Parathyroid adenoma (tissue), 2 donors: Measurements from ENCODE around the gene EN2.

Experiments used
- H2AFZ ChIP-seq: fragments of 300-600 bp; sonication (generic); one replicate; pipeline ENCODE4 v1.7.0; 2017; ENCODE audit warnings: antibody characterized with exemption, mild to moderate bottlenecking
- H3K27ac ChIP-seq: fragments of 300-600 bp; sonication (generic); one replicate; pipeline ENCODE4 v1.7.0; 2017
- H3K27me3 ChIP-seq: fragments of 300-600 bp; sonication (generic); one replicate; pipeline ENCODE4 v1.7.0; 2017; ENCODE audit warnings: low read length; ENCODE audit not compliant: control insufficient read depth, insufficient read depth
- H3K36me3 ChIP-seq: fragments of 300-600 bp; sonication (generic); one replicate; pipeline ENCODE4 v1.7.0; 2017; ENCODE audit warnings: low read length; ENCODE audit not compliant: control insufficient read depth, insufficient read depth
- H3K4me1 ChIP-seq: fragments of 300-600 bp; sonication (generic); one replicate; pipeline ENCODE4 v1.7.0; 2017; ENCODE audit warnings: control low read depth
- H3K4me2 ChIP-seq: fragments of 300-600 bp; sonication (generic); one replicate; pipeline ENCODE4 v1.7.0; 2017; ENCODE audit warnings: low read length
- H3K4me3 ChIP-seq: fragments of 300-600 bp; sonication (generic); one replicate; pipeline ENCODE4 v1.7.0; 2017; ENCODE audit warnings: low read depth, low read length
- H3K79me2 ChIP-seq: fragments of 300-600 bp; sonication (generic); one replicate; pipeline ENCODE4 v1.7.0; 2017; ENCODE audit warnings: control low read depth
- H3K9ac ChIP-seq: fragments of 300-600 bp; sonication (generic); one replicate; pipeline ENCODE4 v1.7.0; 2017; ENCODE audit warnings: mild to moderate bottlenecking
- H3K9me3 ChIP-seq: fragments of 300-600 bp; sonication (generic); one replicate; pipeline ENCODE4 v1.7.0; 2017; ENCODE audit warnings: low read length; ENCODE audit not compliant: control insufficient read depth
- TF ChIP-seq, protein P1 (sequence below): fragments of 300-600 bp; sonication (generic); IDR thresholded peaks from one replicate; pipeline ENCODE4 v1.7.0; 2017; ENCODE audit warnings: antibody characterized with exemption, mild to moderate bottlenecking
- donor health status: primary hyperparathyroidism.

The EN2 gene

GRCh38 chr7:155452505-155453295 is 5.2 kb upstream of the EN2 start:
- H2AFZ ChIP-seq: no peak overlapping the region
- H3K9me3 ChIP-seq: no peaks in the 10 kb centered on the region
- H3K4me1 ChIP-seq: peaks cover 4% of the 10 kb centered on the region
- H3K4me3 ChIP-seq: no peak overlapping the region
- H3K4me2 ChIP-seq: no peak overlapping the region
- H3K9ac ChIP-seq: no peak overlapping the region
- H3K79me2 ChIP-seq: no peaks in the 10 kb centered on the region
- H3K27me3 ChIP-seq: peaks cover 28% of the 10 kb centered on the region
- TF ChIP-seq, protein P1, sequence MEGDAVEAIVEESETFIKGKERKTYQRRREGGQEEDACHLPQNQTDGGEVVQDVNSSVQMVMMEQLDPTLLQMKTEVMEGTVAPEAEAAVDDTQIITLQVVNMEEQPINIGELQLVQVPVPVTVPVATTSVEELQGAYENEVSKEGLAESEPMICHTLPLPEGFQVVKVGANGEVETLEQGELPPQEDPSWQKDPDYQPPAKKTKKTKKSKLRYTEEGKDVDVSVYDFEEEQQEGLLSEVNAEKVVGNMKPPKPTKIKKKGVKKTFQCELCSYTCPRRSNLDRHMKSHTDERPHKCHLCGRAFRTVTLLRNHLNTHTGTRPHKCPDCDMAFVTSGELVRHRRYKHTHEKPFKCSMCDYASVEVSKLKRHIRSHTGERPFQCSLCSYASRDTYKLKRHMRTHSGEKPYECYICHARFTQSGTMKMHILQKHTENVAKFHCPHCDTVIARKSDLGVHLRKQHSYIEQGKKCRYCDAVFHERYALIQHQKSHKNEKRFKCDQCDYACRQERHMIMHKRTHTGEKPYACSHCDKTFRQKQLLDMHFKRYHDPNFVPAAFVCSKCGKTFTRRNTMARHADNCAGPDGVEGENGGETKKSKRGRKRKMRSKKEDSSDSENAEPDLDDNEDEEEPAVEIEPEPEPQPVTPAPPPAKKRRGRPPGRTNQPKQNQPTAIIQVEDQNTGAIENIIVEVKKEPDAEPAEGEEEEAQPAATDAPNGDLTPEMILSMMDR: no peak
- H3K36me3 ChIP-seq: no peaks in the 10 kb centered on the region
- no peak overlapping the region for H3K27ac ChIP-seq

GRCh38 chr7:155453296-155454182 is 4.4 kb upstream of the EN2 start:
- TF ChIP-seq, protein P1: no peak
- peaks cover 4% of the 10 kb centered on the region for H3K4me1 ChIP-seq

GRCh38 chr7:155454183-155455112 is 3.5 kb upstream of the EN2 start:
- no peak overlapping the region for H2AFZ ChIP-seq
- TF ChIP-seq, protein P1: no peak
- H3K27me3 ChIP-seq: peaks cover 21% of the 10 kb centered on the region
- H3K4me2 ChIP-seq: peak overlapping the region; percentile 22
- H3K4me3 ChIP-seq: no peak overlapping the region
- no peaks in the 10 kb centered on the region for H3K36me3 ChIP-seq
- H3K9me3 ChIP-seq: no peaks in the 10 kb centered on the region
- H3K27ac ChIP-seq: no peak overlapping the region
- no peak overlapping the region for H3K9ac ChIP-seq
- H3K79me2 ChIP-seq: no peaks in the 10 kb centered on the region
- H3K4me1 ChIP-seq: peaks cover 4% of the 10 kb centered on the region

More at GRCh38 chr7:155453296-155454182, 4.4 kb upstream of the EN2 start:
- Histone ChIP-seq H2AFZ (no peak overlapping the region), H3K27me3 (peaks cover 23% of the 10 kb centered on the region), H3K9me3 (no peaks in the 10 kb centered on the region), H3K36me3 (no peaks in the 10 kb centered on the region), H3K9ac (no peak overlapping the region), H3K4me2 (no peak overlapping the region), H3K27ac (no peak overlapping the region), H3K4me3 (no peak overlapping the region), H3K79me2 (no peaks in the 10 kb centered on the region)

DNA sequence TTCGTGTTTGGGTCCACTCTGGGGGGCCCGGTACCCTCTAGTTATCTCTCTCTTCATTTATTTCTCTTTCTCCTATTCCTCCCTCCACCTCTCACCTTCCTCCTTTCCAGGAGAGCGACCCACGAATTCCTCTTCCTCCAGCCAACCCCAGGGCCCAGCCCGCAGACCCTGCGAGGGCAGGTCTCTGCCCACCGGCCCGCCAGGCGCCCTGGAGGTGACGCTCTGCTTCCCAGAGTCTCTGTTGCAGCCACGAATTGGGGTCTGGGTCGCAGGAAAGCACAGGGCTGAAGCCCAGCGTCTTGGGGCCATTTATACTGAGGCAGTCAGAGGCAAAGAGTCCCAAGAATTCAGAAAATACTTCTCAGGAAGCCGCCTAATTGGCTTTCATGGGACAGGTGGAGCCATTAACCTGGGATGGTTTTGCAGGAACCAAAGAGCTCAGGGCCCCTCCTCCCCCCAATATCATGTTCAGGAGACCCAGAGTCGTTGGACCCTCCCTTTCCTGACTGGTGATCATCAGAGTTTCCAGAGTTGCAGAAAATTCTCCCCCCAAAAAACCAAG is 2.7 kb upstream of the EN2 start:
- Histone ChIP-seq H2AFZ (no peak overlapping the region), H3K36me3 (no peaks in the 10 kb centered on the region), H3K79me2 (no peaks in the 10 kb centered on the region), H3K4me2 (no peak overlapping the region), H3K9ac (no peak overlapping the region), H3K27me3 (peaks cover 24% of the 10 kb centered on the region), H3K9me3 (no peaks in the 10 kb centered on the region), H3K4me1 (peaks cover 4% of the 10 kb centered on the region), H3K4me3 (no peak overlapping the region), H3K27ac (no peak overlapping the region)
- TF ChIP-seq, protein P1: no peak
